ENCODE data around the gene RPS2. TPM values are rescaled to one million over a fixed set of nuclear protein-coding genes. Genes with fewer than 3 reads are reported as not detected.
"Not testable (repeated sequence)": the region's sequence is repeated elsewhere in the genome, so short reads cannot be mapped to it uniquely, and the experiment has no call there.

The RPS2 gene
- total RNA-seq: 1,364 TPM

DNA sequence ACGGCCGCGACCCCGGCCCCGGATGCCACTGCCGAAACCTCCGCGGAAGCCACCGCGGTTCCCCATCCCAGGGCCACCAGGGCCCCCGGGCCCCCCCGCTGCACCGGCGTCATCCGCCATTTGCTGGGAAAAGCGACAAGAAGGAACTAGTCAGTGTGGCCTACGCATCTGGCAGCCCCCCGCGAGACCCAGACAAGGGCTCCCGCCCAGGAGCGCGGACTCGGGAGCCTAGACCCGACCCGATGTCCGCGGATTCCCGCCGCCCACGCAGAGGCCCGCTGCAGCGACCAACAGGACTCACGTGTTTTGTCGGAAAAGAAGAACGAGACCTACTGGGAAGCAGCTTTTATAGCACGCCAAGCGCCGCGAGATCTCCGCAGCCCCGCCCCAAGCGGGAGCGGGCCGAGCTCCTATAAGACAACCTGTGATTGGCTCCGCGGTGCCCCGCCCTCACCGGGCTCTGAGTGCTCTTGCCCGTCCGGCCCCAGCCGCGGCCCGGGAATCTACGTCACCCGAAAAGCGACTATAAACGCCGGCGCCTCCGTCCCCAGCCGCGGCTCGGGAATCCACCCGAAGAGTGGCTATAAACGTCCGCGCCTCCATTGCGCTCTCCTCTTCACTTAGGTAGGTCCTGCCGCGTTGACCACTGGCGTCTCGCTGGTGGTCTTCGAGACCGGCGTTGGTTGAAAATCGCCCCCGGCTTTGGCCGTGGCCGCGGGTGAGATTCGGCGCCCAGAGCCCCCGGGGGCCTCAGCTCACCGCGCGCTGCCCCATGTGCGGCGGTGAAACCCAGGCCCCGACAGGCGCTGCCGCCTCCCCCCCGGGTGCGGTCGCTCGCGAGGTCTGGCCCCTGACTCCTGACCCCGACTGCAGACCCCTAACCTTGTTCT, at the start of gene RPS2:
RPS2 (minus strand) TSS at position 321 of the 890 bp plus-strand sequence; CDS start at position 120, 201 bp downstream.
- peak; percentile 98 for DNase-seq

DNA sequence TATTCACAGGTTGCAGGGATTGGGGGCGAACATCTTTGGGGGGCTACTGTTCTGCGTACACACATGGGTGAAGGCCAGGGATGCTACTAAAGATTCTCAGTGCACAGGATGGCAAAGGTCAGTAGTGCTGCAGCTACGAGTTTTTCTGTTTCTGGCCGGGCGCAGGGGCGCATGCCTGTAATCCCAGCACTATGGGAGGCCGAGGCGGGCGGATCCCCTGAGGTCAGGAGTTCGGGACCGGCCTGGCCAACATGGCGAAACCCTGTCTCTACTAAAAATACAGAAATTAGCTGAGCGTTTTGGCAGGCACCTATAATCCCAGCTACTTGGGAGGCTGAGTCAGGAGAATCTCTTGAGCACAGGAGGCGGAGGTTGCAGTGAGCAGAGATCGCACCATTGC, 48.9 kb upstream of the RPS2 start:
- no peak for DNase-seq

DNA sequence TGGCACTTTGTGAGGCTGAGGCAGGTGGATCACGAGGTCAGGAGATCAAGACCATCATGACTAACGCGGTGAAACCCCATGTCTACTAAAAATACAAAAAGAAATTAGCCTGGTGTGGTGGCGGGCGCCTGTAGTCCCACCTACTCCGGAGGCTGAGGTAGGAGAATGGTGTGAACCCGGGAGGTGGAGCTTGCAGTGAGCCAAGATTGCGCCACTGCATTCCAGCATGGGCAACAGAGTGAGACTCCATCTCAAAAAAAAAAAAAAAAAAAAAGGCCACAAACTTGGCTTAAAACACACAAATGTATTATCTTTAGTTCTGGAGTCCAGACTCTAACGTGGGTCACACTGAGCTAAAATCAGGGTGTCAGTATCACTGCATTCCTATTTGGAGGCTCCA, 47.1 kb upstream of the RPS2 start:
- DNase-seq: not testable (repeated sequence)

DNA sequence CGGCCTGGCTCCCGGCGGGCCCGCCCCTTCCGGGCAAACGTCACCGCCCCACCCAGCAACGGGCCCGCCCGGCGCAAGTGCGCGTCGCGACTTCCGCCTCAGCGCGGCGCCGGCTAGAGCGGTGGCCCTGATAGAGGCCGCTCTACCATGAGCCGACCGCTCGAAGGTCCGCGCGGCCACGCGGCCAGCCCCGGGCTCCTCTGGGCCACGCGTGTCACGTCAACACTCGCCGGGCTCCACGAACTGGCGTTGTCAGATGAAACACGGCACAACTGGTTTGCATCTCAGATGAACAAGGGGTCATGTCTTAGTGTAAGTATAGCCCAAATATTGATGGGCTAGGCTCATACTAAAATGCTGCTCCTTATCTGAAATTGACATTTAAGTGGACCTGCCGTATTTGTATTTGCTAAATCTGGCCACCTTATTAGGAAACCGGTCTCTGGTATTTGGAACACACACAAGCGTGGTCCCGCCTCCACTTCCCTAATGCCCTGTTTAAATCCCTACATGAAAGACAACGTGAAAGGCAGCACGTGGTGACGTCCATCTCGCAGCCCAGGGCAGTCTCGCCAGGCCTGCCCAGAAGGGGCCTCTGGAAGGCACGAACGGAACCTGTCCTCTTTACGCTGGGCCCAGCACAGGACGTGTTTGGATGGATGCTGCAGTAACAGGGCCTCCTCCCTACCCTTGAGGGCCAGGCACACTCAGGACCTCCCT, 45.3 kb upstream of the RPS2 start, which contains the start of gene ZNF598:
ZNF598 (minus strand) TSS at position 31 of the 720 bp plus-strand sequence.
- peak; percentile 43 for DNase-seq

DNA sequence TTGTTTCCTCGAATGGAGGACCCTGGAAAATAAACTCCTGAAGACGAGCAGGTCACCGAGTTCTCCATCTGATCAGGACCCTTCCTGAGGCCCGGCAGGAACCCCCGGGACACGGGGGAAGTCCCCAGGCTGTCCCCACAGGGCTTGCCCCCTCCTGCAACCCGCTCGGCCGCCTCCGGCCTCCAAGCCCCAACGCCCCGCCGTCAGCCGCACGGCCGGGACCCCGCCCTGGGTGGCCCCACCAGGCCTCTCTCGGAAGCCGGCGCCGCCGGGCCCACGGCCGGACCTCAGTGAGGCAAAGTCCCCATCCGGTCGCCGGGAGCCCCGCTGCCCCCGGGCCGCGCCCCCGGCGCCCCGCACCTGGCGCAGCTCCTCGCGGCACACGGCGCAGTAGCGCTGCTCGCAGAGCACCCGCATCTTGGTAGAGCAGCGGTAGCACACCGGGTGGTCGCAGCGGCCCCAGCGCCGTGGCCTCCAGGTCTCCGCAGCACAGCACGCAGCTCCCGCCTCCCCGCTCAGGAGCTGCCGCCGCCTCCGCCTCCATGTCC, 44.6 kb upstream of the RPS2 start:
- no peak for DNase-seq

DNA sequence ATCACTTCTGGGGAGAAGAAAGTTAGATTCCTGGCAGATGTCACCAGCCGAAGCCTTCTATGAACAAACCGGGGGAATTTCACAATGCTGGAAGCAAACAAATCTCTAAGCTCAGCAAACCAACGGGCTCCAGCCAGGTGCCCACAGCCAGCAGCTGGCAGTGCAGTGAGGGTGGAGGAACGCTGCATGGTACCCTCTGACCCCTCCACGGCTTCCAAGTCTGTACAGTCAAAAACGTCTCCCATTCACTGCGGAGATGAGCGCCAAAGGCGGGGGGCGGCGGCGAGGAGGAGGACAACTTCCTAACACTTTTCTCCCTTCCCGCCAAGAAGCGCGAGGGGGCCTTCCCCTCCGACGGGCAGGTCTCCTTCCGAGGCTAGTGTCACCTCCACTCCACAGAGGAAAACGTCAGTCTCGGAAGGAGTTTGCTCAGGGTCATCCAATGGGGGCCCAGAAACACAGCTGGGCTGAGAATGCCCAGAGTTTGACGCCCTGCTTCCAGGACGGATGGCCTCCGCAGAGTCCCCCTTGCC, 44.1 kb upstream of the RPS2 start:
- no peak for DNase-seq

DNA sequence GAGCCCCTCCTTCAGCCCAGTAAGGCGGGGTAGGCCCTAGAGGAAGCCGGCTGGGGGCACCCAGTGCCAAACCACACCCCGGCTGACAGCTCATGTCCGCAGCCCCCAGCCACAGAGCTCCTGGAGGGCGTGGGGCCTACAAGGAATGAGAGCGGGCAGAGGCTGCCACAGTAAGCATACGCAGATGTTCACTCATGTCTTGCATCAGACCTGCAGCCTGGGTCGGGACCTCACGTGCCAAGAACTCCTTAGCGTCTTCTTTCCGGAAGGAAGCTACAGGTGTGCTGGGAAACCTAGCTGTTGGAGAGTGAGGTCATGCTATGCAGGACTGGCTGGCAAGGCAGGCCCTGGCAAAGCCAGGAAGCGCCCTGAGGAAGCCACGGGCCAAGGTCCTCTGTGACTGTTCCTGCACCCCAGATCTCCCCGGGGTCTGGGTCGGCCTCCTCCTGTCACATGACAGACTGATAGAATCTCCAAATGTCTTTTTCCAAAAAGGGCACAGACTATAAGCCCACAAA, 43.4 kb upstream of the RPS2 start:
- no peak for DNase-seq

DNA sequence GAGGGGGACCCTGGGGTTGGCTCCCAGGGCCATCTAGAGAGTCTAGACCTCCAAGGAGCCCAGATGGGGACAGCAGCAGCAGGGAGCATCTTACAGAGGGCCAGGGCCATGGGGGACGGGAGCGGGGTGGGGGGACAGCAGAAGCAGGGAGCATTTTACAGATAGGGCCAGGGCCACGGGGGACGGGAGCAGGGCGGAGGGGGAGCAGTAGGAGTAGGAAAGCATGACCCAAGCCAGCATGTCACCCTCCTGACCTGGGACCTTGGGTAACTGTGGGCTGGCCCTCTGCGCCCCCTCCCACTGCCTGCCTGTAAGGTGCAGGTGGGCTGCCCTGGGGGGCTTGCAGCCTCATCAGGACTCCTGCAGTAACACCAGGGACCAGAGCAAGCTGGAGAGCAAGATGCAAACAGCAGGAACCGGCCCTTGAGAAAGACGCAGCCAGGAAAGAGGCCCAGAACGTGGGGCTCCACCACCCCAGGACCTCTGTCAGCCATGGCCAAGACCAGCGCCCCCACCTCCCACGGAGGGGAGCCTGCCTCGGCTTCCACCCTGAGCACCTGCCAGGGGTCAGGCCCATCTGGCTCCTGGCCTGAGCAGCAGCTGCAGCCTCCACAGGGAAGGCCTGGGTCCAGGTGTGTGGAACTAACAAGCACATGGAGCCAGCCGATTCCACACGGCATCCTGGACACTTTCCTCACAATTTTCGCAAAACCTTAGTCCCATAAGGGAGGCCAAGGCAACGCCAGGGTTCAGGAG, 42.6 kb upstream of the RPS2 start:
- DNase-seq: no peak

DNA sequence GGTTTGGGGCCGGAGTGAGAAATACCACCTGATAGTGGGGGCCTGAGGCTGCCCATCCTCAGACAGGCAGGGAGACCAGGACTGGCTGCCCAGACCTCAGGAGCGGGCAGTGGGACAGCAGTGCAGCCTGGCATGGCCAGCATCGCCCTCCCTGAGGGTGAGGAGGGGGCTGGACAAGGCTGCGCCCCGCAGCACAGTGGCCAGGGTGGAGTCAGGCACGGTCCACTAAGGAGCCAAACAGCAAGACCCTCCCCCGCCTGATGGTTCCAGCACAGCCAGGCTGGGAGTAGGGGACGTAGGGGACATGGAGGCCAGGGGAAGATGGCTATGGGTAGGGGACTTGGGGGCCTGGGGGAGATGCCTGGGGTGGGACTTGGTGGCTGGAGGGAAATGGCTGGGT, 41.7 kb upstream of the RPS2 start:
- no peak for DNase-seq

DNA sequence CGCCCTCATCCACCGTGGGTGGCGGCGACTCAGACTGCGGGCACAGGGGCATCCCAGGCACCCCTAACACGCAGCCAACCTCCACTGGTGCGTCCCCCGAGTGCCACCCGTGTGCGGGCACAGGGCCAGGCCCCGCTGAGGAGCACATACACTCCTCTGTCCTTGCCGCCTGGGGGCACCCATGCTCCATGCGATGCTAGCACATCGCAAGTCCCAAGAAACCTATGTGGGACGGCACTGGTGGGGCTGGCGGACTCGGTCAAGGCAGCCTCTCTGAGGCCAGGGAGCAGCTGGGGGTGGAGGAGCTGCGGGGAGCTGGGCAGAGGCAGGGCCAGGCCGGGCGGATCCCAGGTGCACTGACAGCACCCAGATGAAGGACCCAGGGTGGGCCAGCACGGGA, 41.0 kb upstream of the RPS2 start:
- no peak for DNase-seq

DNA sequence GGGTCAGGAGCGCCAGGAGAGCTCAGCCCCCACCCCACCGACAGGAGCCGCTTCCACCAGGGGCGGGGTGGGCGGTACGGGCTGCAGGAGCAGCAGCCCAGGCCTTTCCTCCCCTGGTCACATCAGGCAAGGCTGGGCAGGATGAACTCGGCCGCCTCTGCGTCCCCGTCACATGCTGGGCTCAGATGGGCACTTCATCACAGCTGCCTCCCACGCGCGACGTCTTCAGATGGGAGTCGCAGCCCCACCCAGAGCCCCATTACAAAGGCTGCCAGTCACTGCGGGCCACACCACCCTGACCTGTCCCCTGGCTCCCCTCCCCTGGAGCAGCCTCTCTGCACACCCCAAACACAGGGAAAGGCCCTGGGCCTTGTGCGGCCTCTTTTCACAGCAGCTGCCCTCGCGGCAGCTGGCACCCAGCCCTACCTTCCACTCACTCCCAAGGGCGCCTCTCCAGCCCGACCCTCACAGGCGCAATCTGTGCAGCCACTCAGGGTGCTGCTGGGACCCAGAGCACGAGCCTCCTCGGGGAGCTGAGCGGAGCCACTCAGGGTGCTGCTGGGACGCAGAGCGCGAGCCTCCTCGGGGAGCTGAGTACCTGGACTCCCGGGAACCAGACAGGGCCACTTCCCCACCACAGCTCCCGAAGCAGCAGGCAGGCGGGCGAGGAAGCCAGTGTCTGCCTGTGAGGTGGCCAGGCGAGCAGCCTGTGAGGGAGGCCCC, 40.3 kb upstream of the RPS2 start:
- no peak for DNase-seq

DNA sequence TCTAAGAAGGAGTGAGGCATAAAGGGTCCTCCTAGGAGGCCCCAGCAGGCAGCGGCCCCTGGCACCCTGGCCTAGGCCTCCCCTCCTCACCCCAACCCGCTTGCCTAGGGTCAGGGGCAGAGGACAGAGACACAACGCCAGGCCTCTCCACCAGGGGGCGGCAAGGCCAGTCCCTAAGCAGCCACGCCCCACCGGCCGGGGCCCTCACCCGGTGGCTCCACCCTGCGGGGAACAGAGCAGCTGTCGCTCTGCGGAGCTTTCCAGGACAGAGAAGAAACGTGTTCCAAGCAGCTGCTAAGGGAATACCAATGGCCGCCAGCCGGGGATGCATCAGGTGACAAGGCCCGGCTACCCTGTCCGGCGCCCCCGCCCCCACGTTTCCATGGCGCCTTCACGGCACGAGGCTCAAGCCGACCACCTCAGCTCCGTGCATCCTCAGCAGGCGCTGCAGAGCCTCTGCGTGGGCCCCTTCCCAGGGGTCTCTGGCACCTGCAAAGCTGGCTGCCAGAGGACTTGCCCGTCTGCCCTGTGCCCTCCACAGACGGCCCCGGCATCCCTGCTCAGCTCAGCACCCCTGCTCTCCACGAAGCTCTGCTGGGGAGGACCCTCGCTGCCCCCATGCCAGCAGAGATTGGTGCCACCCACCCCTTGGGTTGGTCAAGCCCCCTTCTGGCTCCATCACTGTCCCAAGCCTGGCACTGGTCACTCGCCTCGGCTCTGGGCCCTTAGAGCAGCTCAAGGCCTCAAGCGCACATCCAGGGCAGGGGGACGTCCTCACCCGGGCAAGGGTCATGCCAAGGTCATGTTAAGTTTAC, 39.4 kb upstream of the RPS2 start:
- DNase-seq: peak; percentile 26

DNA sequence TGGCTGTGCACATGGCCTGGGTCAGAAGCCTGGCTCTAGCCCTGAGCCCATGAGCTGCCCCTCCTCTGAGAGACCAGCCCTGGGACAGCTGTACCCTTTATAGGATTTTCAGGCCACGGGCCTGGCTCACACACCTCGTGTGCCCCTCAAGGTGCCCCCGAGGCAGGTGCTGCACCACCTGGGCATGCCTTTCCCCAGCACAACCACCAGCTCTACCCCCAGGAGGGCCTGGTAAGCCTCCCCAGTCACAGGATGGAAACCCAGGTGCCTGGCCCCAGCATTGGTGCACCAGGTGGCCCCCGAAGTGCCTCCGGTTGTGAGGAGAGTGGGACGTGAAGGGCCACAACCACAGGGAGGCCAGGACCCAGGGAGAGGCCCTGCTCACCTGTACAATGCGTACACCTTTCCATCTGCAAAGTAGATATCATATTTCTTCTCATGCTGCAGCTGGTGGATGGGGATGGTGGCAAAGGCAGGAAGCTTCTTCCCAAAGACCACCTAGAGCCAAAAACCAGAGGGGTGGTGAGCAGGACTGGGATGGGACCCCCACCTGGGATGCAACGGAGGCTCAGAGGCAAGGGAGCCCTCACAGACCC, 38.7 kb upstream of the RPS2 start:
- no peak for DNase-seq

DNA sequence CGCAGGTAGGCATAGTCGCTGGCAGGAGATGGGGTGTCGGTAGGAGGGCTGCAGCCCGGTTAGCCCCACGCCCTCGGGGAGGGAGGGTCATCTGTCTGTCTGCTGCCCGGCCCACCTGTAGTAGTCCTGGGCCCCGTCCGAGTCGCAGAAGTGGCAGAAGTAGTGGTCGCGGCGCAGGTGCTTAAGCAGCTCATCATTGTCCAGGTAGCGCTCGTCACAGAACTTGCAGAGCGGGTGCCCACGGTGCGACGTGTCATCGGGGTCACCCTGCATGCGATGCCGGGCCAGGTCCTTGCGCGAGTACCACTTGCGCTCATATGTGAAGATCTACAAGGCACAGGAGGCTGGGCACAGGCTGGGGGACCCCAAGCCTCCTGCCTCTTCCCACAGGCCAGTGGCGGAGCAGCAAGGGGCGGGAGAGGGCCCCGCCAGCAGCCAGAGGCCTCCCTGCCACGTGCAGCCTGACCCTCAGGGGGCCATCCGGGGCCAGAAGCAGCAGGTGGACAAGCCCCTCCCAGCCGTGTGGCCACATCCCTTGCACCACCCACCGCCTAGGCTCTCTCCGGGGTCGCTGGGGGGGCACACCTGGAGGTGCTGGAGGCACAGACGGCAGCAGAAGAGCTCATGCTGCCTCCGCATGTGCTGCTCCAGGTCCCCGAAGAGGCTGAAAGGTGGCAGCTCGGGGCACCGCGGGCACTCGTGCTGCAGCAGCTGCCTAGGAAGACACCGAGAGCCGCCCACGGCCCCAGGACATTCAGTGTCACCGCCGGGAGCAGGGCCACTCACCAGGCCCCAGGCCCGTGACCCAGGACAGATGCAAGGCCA, 38.0 kb upstream of the RPS2 start:
- no peak for DNase-seq

DNA sequence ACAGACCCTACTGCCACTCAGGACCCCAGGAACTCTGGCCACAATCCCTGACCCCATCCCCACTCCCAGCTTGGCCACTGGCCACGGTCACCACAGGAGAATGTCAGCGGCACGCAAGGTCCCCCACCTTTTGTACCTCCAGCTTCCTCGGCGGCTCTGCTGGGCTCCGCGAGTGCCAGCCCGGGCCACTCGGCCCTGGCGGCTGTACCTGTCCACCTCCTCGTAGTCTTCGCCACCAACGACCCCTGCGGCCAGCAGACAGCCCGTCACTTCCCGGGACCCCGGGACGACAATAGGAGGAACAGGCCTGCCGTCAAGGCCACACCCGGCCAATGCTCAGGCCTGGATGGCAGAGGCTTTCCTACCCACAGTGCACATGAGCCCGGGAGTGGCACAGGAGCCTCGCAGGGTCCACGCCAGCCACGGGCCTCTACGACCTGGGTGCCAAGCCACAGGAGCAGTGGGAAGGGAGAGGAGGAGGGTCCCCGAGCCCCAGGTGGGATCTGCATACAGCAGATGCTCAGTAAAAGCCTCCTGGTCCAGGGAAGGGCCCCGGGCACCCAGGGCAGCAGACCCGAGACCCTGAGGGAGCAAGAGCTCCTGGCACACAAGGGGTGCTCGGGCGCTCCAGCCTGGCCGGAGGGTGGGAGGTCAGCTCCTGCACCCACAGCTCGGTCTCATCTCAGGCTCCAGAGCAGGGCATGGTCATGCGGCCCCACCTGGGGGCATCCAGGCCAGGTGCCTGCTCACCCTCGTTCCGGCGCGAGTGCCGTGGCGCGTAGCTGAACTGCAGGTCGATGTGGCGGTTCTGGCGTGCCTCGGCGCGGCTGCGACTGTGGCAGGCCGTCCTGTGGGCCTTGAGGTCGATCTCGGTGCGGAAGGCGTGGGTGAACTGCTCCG, 37.1 kb upstream of the RPS2 start:
- no peak for DNase-seq

DNA sequence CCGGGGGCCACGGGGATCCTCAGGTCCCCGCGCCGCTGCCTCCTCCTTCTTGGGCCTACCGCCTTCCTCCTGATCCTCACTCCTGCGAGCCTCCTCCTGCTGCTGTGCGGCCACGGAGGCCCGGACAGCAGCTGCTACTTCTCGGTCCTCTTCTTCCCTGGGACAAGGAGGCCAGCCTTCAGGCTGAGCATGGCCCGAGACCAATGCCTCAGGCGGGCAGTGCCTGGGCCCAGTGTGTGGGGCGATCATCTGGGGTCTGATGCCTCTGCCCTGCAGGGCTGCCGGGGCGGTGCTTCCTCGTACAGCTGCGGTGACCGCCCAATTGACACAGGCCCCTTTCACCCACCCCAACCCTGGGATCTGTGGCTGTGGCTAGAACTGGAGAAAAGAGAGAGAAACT, 36.4 kb upstream of the RPS2 start:
- DNase-seq: no peak

DNA sequence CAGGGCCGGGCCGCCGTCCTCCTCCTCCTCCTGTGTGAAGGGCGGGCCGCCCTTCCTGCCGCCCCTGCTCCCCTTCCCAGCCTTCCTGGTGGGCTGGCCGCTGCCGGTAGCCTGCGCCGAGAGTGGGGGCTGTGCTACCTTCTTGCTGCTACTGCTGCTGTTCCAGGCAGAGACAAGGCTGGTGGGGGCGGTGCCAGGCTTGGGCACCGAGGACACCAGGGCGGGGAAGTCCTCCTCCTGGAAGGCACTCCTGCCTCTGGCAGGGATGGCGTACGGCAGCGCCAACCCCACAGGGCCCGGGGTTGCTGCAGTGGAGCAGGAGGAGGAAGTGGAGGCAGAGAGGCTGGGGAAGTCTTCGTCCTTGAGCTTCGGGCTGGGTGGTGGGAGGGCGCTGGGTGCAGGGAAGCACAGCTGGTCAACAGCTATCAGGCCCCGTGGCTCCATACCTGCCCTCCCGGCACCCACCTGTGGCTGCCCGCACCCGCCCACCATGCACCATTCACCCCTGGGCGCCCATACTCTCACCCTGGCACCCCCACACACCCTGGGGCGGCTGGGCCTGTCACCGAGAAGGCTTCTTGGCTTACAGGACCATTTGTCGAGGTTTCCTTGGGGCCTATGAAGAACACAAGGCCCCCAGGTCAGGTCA, 35.4 kb upstream of the RPS2 start:
- DNase-seq: no peak
